ENCODE measurements around the gene NKX3-2. TPM values are rescaled to one million over a fixed set of nuclear protein-coding genes. Genes with fewer than 3 reads are reported as not detected.

The NKX3-2 gene
- total and polyA plus RNA-seq, 2 of the 8 experiments (the other 6 are each of a cell fraction or from before 2014, with no cell fraction given): 0.13 TPM; not detected in 1

DNA sequence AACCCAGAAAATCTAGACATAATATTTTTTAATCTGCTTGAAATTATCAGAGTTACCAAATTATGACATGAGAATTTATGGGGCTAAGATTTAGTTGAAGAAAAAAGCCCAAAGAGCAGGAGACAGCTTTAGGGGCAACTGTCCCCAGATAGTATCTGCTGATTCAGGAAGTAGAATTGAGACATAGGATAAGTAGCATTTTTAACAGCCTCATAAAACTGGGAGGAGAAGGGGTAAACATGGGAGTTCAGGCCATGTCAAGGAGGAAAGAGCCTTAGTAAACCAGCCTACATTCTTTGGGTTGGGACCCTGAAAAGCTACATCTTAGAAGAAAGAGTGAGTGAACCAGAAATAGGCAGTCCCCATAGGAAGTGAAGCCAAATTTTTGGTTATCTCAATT is 50.5 kb downstream of the NKX3-2 start:
- H3K9me3 ChIP-seq (ENCODE audit: insufficient read depth in 2 of 2, low read depth in 1 of 2, low read length in 1 of 2): no peaks in the 10 kb centered on the region
- TF ChIP-seq NRF1 (IDR thresholded peaks at IDR 0.05; ENCODE audit: low read depth, low read length) (no peak), TEAD4 (IDR thresholded peaks at IDR 0.05; ENCODE audit: low read depth, low read length) (no peak), RNF2 (IDR thresholded peaks at IDR 0.05; ENCODE audit: borderline replicate concordance, low read depth, low read length, missing control alignments, poor library complexity, severe bottlenecking) (no peak), TBP (IDR thresholded peaks at IDR 0.05; ENCODE audit: low read depth, low read length) (no peak), BRCA1 (IDR thresholded peaks at IDR 0.05; ENCODE audit: low read depth, low read length) (no peak)
- TF ChIP-seq, protein P1, sequence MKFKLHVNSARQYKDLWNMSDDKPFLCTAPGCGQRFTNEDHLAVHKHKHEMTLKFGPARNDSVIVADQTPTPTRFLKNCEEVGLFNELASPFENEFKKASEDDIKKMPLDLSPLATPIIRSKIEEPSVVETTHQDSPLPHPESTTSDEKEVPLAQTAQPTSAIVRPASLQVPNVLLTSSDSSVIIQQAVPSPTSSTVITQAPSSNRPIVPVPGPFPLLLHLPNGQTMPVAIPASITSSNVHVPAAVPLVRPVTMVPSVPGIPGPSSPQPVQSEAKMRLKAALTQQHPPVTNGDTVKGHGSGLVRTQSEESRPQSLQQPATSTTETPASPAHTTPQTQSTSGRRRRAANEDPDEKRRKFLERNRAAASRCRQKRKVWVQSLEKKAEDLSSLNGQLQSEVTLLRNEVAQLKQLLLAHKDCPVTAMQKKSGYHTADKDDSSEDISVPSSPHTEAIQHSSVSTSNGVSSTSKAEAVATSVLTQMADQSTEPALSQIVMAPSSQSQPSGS (IDR thresholded peaks at IDR 0.05; ENCODE audit: low read length): no peak
- H2AFZ ChIP-seq (ENCODE audit: low read length): no peak overlapping the region
- ChIA-PET CTCF (ENCODE audit: partially characterized antibody) (no interaction called here), POLR2A (ENCODE audit: partially characterized antibody) (no interaction called here)
- DNase-seq (ENCODE audit: low read depth in 1 of 2, low spot score in 2 of 2) (no peak), FAIRE-seq (no peak)
- H4K8ac ChIP-seq (ENCODE audit: extremely low read depth, insufficient read depth, low read length): no peak overlapping the region
- no peaks in the 10 kb centered on the region for H3K27me3 ChIP-seq (replicated peaks in 1 of 4; ENCODE audit: control insufficient read depth in 3 of 4, extremely low read depth in 1 of 4, insufficient read depth in 3 of 4, low read length in 3 of 4)
- H2BK20ac ChIP-seq (ENCODE audit: low read length): no peak overlapping the region
- no peak overlapping the region for H2AK5ac ChIP-seq (ENCODE audit: low read depth, low read length)
- no peak overlapping the region for H3K4me3 ChIP-seq (ENCODE audit: extremely low read depth in 1 of 4, insufficient read depth in 2 of 4, low read depth in 3 of 4, low read length in 4 of 4)
- H4K20me1 ChIP-seq (replicated peaks in 1 of 2; ENCODE audit: control insufficient read depth in 1 of 2, insufficient read depth in 2 of 2, low read length in 2 of 2): no peaks in the 10 kb centered on the region
- no peak overlapping the region for H3K9ac ChIP-seq (replicated peaks in 1 of 4; ENCODE audit: extremely low read depth in 1 of 4, low read depth in 3 of 4, low read length in 3 of 4)
- no peak overlapping the region for H3K4me2 ChIP-seq (ENCODE audit: insufficient read depth in 1 of 2, low read depth in 2 of 2, low read length in 2 of 2)
- no peaks in the 10 kb centered on the region for H3K79me1 ChIP-seq (ENCODE audit: low read depth, low read length)
- no peaks in the 10 kb centered on the region for H3K36me3 ChIP-seq (ENCODE audit: control insufficient read depth in 2 of 4, insufficient read depth in 4 of 4, low read length in 3 of 4)
- H2BK5ac ChIP-seq (ENCODE audit: low read depth, low read length): no peak overlapping the region
- H3K14ac ChIP-seq (ENCODE audit: insufficient read length): no peak overlapping the region
- H2BK12ac ChIP-seq (ENCODE audit: low read depth, low read length): no peak overlapping the region
- no peak overlapping the region for H4K91ac ChIP-seq (replicated peaks; ENCODE audit: insufficient read length, low read length)
- H3K4ac ChIP-seq (replicated peaks; ENCODE audit: insufficient read length, low read depth, low read length): no peak overlapping the region
- no peak overlapping the region for H3K23ac ChIP-seq (ENCODE audit: insufficient read length)
- no peaks in the 10 kb centered on the region for H3K4me1 ChIP-seq (replicated peaks in 1 of 4; ENCODE audit: control insufficient read depth in 3 of 4, insufficient read depth in 4 of 4, low read length in 3 of 4)
- no peak overlapping the region for H2BK120ac ChIP-seq (replicated peaks; ENCODE audit: low read depth, low read length)
- H3K56ac ChIP-seq (replicated peaks; ENCODE audit: insufficient read length, low read depth, low read length): no peak overlapping the region
- no peak overlapping the region for H2BK15ac ChIP-seq (ENCODE audit: low read length)
- no peaks in the 10 kb centered on the region; the same call in 1 of the 2 replicates for H3K23me2 ChIP-seq (ENCODE audit: low read depth, low read length)
- no peak overlapping the region for H3K27ac ChIP-seq (ENCODE audit: low read depth, low read length)
- H4K5ac ChIP-seq (ENCODE audit: insufficient read length, low read depth, low read length): no peak overlapping the region
- H3K18ac ChIP-seq (ENCODE audit: extremely low read depth, low read length): no peak overlapping the region
- no peaks in the 10 kb centered on the region for H3K79me2 ChIP-seq (ENCODE audit: control insufficient read depth in 1 of 2, insufficient read depth in 2 of 2, low read length in 2 of 2)

Data from H1 (cell line).